SK-N-SH (cell line): ENCODE data around the gene ZNF784. TPM values are rescaled to one million over a fixed set of nuclear protein-coding genes. Genes with fewer than 3 reads are reported as not detected.
A peak's percentile ranks its signal among the peaks of the same experiment; 100 is the strongest.

Experiments
- CTCF ChIA-PET: fragments of 300-600, 350-600 bp; formaldehyde crosslinking; extraction: SDS; loops from one replicate; lab custom pipeline; 2021; lab: Yijun Ruan, JAX
- POLR2A ChIA-PET: fragments of 350-600 bp; sonication (Branson Sonifier 250); formaldehyde crosslinking; extraction: SDS; loops from one replicate; lab custom pipeline; 2020; ENCODE audit warnings: antibody characterized with exemption, inconsistent platforms; lab: Yijun Ruan, JAX
- DNase-seq: peaks from one replicate; pipeline ENCODE4 v3.0.0; 2012
- H2AFZ ChIP-seq: fragments of 200-600 bp; sonication (generic); 2 replicates; pipeline ENCODE4 v1.8.1; 2016; ENCODE audit warnings: antibody characterized with exemption, mild to moderate bottlenecking, low read depth
- H3F3A ChIP-seq: fragments of 200-600 bp; sonication (generic); replicated peaks from 2 replicates; pipeline ENCODE3; 2016; ENCODE audit warnings: antibody characterized with exemption, mild to moderate bottlenecking; ENCODE audit not compliant: insufficient read depth
- H3K27ac ChIP-seq, 2 experiments: fragments of 200-500 bp in 1 of 2; fragments of 200-600 bp in 1 of 2; sonication (Bioruptor generic) in 1 of 2; sonication (generic), shearing (Covaris generic) in 1 of 2; 2 replicates each; pipeline versions ENCODE4 v1.5.1 to v1.6.1; 2014 to 2016; ENCODE audit warnings: low read depth in 2 of 2, inconsistent platforms in 1 of 2, low read length in 1 of 2, mild to moderate bottlenecking in 1 of 2, mixed read lengths in 1 of 2
- H3K27me3 ChIP-seq: fragments of 200-600 bp; sonication (generic), shearing (Covaris generic); 2 replicates; pipeline ENCODE4 v1.6.1; 2016; ENCODE audit warnings: mixed run types; ENCODE audit not compliant: insufficient read depth
- H3K36me3 ChIP-seq, 2 experiments: fragments of 200-500 bp in 1 of 2; fragments of 200-600 bp in 1 of 2; sonication (Bioruptor generic) in 1 of 2; sonication (generic) in 1 of 2; replicated peaks in 1 of 2; 2 replicates each; pipeline versions ENCODE3 to v1.5.1; 2014 to 2016; ENCODE audit warnings: low read length in 1 of 2, mild to moderate bottlenecking in 1 of 2; ENCODE audit not compliant: insufficient read depth in 2 of 2, control insufficient read depth in 1 of 2
- H3K4me1 ChIP-seq, 2 experiments: fragments of 200-500 bp in 1 of 2; fragments of 200-600 bp in 1 of 2; sonication (Bioruptor generic) in 1 of 2; sonication (generic), shearing (Covaris generic) in 1 of 2; 2 replicates each; pipeline versions ENCODE4 v1.5.1 to v1.6.1; 2014 to 2016; ENCODE audit warnings: low read depth in 1 of 2, low read length in 1 of 2, mixed run types in 1 of 2; ENCODE audit not compliant: insufficient read depth in 2 of 2, control insufficient read depth in 1 of 2
- H3K4me2 ChIP-seq: fragments of 200-600 bp; sonication (generic), shearing (Covaris generic); 2 replicates; pipeline ENCODE4 v1.6.1; 2017; ENCODE audit warnings: mixed run types
- H3K4me3 ChIP-seq, 2 experiments: fragments of 200-500 bp in 1 of 2; fragments of 200-600 bp in 1 of 2; sonication (Bioruptor generic) in 1 of 2; sonication (generic), shearing (Covaris generic) in 1 of 2; 2 replicates each; pipeline versions ENCODE4 v1.5.1 to v1.8.1; 2014 to 2016; ENCODE audit warnings: low read depth in 2 of 2, inconsistent platforms in 1 of 2, low read length in 1 of 2, mild to moderate bottlenecking in 1 of 2, mixed read lengths in 1 of 2, moderate library complexity in 1 of 2
- H3K79me2 ChIP-seq: fragments of 200-600 bp; sonication (generic); 2 replicates; pipeline ENCODE4 v1.8.1; 2017; ENCODE audit warnings: mild to moderate bottlenecking; ENCODE audit not compliant: insufficient read depth
- H3K9ac ChIP-seq: fragments of 200-600 bp; sonication (generic); 2 replicates; pipeline ENCODE4 v1.6.1; 2017; ENCODE audit warnings: mixed run types
- H3K9me2 ChIP-seq: fragments of 200-600 bp; sonication (generic); 2 replicates; pipeline ENCODE4 v1.6.1; 2017; ENCODE audit warnings: mixed run types
- H3K9me3 ChIP-seq: fragments of 200-600 bp; sonication (generic); 2 replicates; pipeline ENCODE4 v1.6.1; 2017; ENCODE audit warnings: mixed run types, mild to moderate bottlenecking, moderate library complexity
- H4K20me1 ChIP-seq: fragments of 200-600 bp; sonication (generic); 2 replicates; pipeline ENCODE4 v1.6.1; 2017; ENCODE audit warnings: mild to moderate bottlenecking, mixed run types; ENCODE audit not compliant: insufficient read depth
- CHD2 ChIP-seq: fragments of 150-350 bp; IDR thresholded peaks from 2 replicates; pipeline ENCODE4 v1.6.1; 2018; ENCODE audit warnings: low read length; ENCODE audit not compliant: partially characterized antibody
- EZH2phosphoT487 ChIP-seq: fragments of 200-600 bp; sonication (generic); IDR thresholded peaks from 2 replicates; pipeline ENCODE4 v1.6.1; 2017; ENCODE audit warnings: low read depth, mixed run types, mild to moderate bottlenecking, antibody characterized with exemption, moderate library complexity, borderline replicate concordance
- FOXJ3 ChIP-seq: sonication (generic); formaldehyde crosslinking; IDR thresholded peaks from 2 replicates; pipeline ENCODE4 v1.5.1; 2020; ENCODE audit warnings: mild to moderate bottlenecking, missing genetic modification reagents
- FOXM1 ChIP-seq: IDR thresholded peaks from 2 replicates; pipeline ENCODE4 v1.4.0; 2012; ENCODE audit warnings: low read depth, mild to moderate bottlenecking
- GATA2 ChIP-seq: sonication (generic); formaldehyde crosslinking; IDR thresholded peaks from 2 replicates; pipeline ENCODE4 v1.5.0; 2020; ENCODE audit warnings: mild to moderate bottlenecking, missing genetic modification reagents
- MEF2A ChIP-seq: IDR thresholded peaks from 2 replicates; pipeline ENCODE4 v1.4.0; 2012; ENCODE audit warnings: low read depth, borderline replicate concordance
- MXI1 ChIP-seq: IDR thresholded peaks from 2 replicates; pipeline ENCODE4 v1.6.1; 2012; ENCODE audit warnings: mild to moderate bottlenecking, low read depth, low read length, improper control_type of control experiment
- NFIC ChIP-seq: IDR thresholded peaks from 2 replicates; pipeline ENCODE4 v1.4.0; 2012; ENCODE audit warnings: borderline replicate concordance
- POLR2AphosphoS5 ChIP-seq: IDR thresholded peaks from 2 replicates; pipeline ENCODE4 v1.6.1; 2012; ENCODE audit warnings: low read depth, low read length
- REST ChIP-seq: IDR thresholded peaks from 2 replicates; pipeline ENCODE4 v1.6.1; 2012; ENCODE audit warnings: mild to moderate bottlenecking, low read depth, low read length, moderate library complexity
- RFX5 ChIP-seq: IDR thresholded peaks from 2 replicates; pipeline ENCODE4 v1.6.1; 2012; ENCODE audit warnings: mild to moderate bottlenecking, improper control_type of control experiment, low read length
- RXRA ChIP-seq: IDR thresholded peaks from 2 replicates; pipeline ENCODE4 v1.4.0; 2012; ENCODE audit warnings: low read depth, mild to moderate bottlenecking, borderline replicate concordance
- SMC3 ChIP-seq: IDR thresholded peaks from 2 replicates; pipeline ENCODE4 v1.6.1; 2012; ENCODE audit warnings: low read depth, low read length, improper control_type of control experiment
- TCF12 ChIP-seq: IDR thresholded peaks from 2 replicates; pipeline ENCODE4 v1.4.0; 2012
- TEAD4 ChIP-seq: IDR thresholded peaks from 2 replicates; pipeline ENCODE4 v1.4.0; 2012; ENCODE audit warnings: mild to moderate bottlenecking, borderline replicate concordance; ENCODE audit not compliant: insufficient read depth
- WGBS: methylation state at CpG from one replicate; pipeline ENCODE4 v1.1.6; 2017; ENCODE audit warnings: low lambda C conversion rate; 5-methylcytosine and 5-hydroxymethylcytosine counted together
- polyA plus RNA-seq, 3 experiments: library from polyadenylated mRNA; depleted of rRNA; stranded (reverse); fragments of >200 nt; gene quantifications; 2 replicates each; pipeline ENCODE4 v1.2.3, GENCODE V29; 2012
- TF ChIP-seq, protein P1 (sequence below): IDR thresholded peaks from 2 replicates; pipeline ENCODE4 v1.4.0; 2012; ENCODE audit warnings: low read depth, borderline replicate concordance
- TF ChIP-seq, protein P2 (sequence below): IDR thresholded peaks from 2 replicates; pipeline ENCODE4 v1.4.0; 2012; ENCODE audit warnings: low read depth
- TF ChIP-seq, protein P3 (sequence below): IDR thresholded peaks from 2 replicates; pipeline ENCODE4 v1.4.0; 2012; ENCODE audit warnings: low read depth, borderline replicate concordance
- TF ChIP-seq, protein P4 (sequence below): IDR thresholded peaks from 2 replicates; pipeline ENCODE4; 2012

Gene ZNF784
- polyA plus RNA-seq, 1 of the 3 experiments (the other 2 are of a cell fraction), result 5.5 TPM

- WGBS, result 97% methylated on average over 9 of the region's 9 CpGs
- Histone ChIP-seq H2AFZ (no peak overlapping the region), H3K4me1 (peaks cover 6 to 13% of the 10 kb centered on the region in 2 experiments; a peak in 3 of 4 replicates), H3K4me2 (peak overlapping the region; percentile 46), H3K27me3 (no peaks in the 10 kb centered on the region), H3K36me3 (peaks cover 20 to 29% of the 10 kb centered on the region in 2 experiments), H4K20me1 (no peaks in the 10 kb centered on the region), H3K79me2 (peaks cover 18% of the 10 kb centered on the region), H3F3A (peaks cover 13% of the 10 kb centered on the region), H3K27ac (no peak overlapping the region; a peak in 1 of 4 replicates), H3K4me3 (no peak overlapping the region), H3K9me2 (no peaks in the 10 kb centered on the region), H3K9ac (no peak overlapping the region), H3K9me3 (no peaks in the 10 kb centered on the region)
- TF ChIP-seq MXI1 (no peak), FOXM1 (no peak), TCF12 (no peak), GATA2 (no peak), RFX5 (no peak), EZH2phosphoT487 (no peak), RXRA (no peak), FOXJ3 (CRISPR knock-in tag) (no peak), REST (no peak), MEF2A (no peak), SMC3 (no peak), NFIC (no peak), TEAD4 (no peak), POLR2AphosphoS5 (no peak), CHD2 (no peak)
- TF ChIP-seq, protein P1, sequence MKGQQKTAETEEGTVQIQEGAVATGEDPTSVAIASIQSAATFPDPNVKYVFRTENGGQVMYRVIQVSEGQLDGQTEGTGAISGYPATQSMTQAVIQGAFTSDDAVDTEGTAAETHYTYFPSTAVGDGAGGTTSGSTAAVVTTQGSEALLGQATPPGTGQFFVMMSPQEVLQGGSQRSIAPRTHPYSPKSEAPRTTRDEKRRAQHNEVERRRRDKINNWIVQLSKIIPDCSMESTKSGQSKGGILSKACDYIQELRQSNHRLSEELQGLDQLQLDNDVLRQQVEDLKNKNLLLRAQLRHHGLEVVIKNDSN, result no peak
- TF ChIP-seq, protein P2, sequence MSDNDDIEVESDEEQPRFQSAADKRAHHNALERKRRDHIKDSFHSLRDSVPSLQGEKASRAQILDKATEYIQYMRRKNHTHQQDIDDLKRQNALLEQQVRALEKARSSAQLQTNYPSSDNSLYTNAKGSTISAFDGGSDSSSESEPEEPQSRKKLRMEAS, result no peak
- TF ChIP-seq, protein P3, sequence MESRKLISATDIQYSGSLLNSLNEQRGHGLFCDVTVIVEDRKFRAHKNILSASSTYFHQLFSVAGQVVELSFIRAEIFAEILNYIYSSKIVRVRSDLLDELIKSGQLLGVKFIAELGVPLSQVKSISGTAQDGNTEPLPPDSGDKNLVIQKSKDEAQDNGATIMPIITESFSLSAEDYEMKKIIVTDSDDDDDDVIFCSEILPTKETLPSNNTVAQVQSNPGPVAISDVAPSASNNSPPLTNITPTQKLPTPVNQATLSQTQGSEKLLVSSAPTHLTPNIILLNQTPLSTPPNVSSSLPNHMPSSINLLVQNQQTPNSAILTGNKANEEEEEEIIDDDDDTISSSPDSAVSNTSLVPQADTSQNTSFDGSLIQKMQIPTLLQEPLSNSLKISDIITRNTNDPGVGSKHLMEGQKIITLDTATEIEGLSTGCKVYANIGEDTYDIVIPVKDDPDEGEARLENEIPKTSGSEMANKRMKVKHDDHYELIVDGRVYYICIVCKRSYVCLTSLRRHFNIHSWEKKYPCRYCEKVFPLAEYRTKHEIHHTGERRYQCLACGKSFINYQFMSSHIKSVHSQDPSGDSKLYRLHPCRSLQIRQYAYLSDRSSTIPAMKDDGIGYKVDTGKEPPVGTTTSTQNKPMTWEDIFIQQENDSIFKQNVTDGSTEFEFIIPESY, result no peak
- TF ChIP-seq, protein P4, sequence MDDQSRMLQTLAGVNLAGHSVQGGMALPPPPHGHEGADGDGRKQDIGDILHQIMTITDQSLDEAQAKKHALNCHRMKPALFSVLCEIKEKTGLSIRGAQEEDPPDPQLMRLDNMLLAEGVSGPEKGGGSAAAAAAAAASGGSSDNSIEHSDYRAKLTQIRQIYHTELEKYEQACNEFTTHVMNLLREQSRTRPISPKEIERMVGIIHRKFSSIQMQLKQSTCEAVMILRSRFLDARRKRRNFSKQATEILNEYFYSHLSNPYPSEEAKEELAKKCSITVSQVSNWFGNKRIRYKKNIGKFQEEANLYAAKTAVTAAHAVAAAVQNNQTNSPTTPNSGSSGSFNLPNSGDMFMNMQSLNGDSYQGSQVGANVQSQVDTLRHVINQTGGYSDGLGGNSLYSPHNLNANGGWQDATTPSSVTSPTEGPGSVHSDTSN, result no peak
- DNase-seq, result peak; percentile 2
- CTCF ChIA-PET, result interaction anchor here (2.3 kb wide), 1 partner anchor 10 kb away, joined by 7 read pairs; no protein-coding TSS in a partner anchor
- POLR2A ChIA-PET, result interaction anchor here (2.2 to 3.3 kb wide), 2 partner anchors 11 to 191 kb away, joined by 11 to 32 read pairs; partner anchors contain the start of gene UBE2S
Measured at GRCh38 chr19:55598034-55598433, 26.3 kb downstream of the ZNF784 start.
